Bronchial epithelial cell (primary cell): ENCODE data around the gene RBM47. TPM values are rescaled to one million over a fixed set of nuclear protein-coding genes. Genes with fewer than 3 reads are reported as not detected.

ENCODE experiments used
- DNase-seq: peaks from one replicate; pipeline ENCODE4 v3.0.0-alpha.2; 2010; ENCODE audit warnings: low read depth
- FAIRE-seq: peaks from 2 replicates; lab custom pipeline; 2011; peaks lifted over from hg19 to GRCh38; lab: Jason Lieb, UNC
- H3K27me3 ChIP-seq: 2 replicates; pipeline ENCODE4 v1.5.1; 2011; ENCODE audit warnings: low read length; ENCODE audit not compliant: control insufficient read depth, insufficient read depth
- H3K36me3 ChIP-seq: 2 replicates; pipeline ENCODE4 v1.5.1; 2011; ENCODE audit warnings: low read length; ENCODE audit not compliant: control insufficient read depth, insufficient read depth
- H3K4me3 ChIP-seq: 2 replicates; pipeline ENCODE4 v1.5.1; 2011; ENCODE audit warnings: mild to moderate bottlenecking, low read depth, low read length, control low read depth
- CTCF ChIP-seq: IDR thresholded peaks from 2 replicates; pipeline ENCODE4 v1.5.1; 2011; ENCODE audit warnings: mild to moderate bottlenecking, moderate library complexity, low read length, control low read depth, inconsistent platforms; ENCODE audit not compliant: insufficient read depth, severe bottlenecking
- total RNA-seq: library from RNA; depleted of rRNA; stranded (reverse); fragments of >200 nt; gene quantifications from 2 replicates; pipeline ENCODE4 v1.2.1, GENCODE V29; 2014

The RBM47 gene
- total RNA-seq: 35.0 and 42.9 TPM in 2 replicates

GRCh38 chr4:40629401-40630334, at the start of gene RBM47:
Gene RBM47, minus strand, starts transcription at chr4:40629864. Its CDS starts 190,971 bp downstream, at chr4:40438893.
- no peak for FAIRE-seq

GRCh38 chr4:40678421-40678820, 48.8 kb upstream of the RBM47 start:
- no peaks in the 10 kb centered on the region for H3K27me3 ChIP-seq
- FAIRE-seq (no peak), DNase-seq (peak; percentile 76)
- H3K36me3 ChIP-seq: no peaks in the 10 kb centered on the region
- TF ChIP-seq CTCF: no peak
- H3K4me3 ChIP-seq: no peak overlapping the region

More at GRCh38 chr4:40629401-40630334, at the start of gene RBM47:
- TF ChIP-seq CTCF: peak; percentile 38
- Histone ChIP-seq H3K36me3 (no peaks in the 10 kb centered on the region), H3K4me3 (peak within 1 kb of the TSS; percentile 82), H3K27me3 (no peaks in the 10 kb centered on the region)
- DNase-seq: peak; percentile 84

- Histone ChIP-seq H3K27me3 (no peaks in the 10 kb centered on the region), H3K36me3 (no peaks in the 10 kb centered on the region), H3K4me3 (no peak overlapping the region)
- TF ChIP-seq CTCF: no peak
- FAIRE-seq (no peak), DNase-seq (peak; percentile 47)
Measured at GRCh38 chr4:40675166-40675565, 45.5 kb upstream of the RBM47 start.

- FAIRE-seq (peak; percentile 98), DNase-seq (peak; percentile 100)
- Histone ChIP-seq H3K27me3 (no peaks in the 10 kb centered on the region), H3K4me3 (no peak overlapping the region), H3K36me3 (no peaks in the 10 kb centered on the region)
- no peak for TF ChIP-seq CTCF
Measured at GRCh38 chr4:40672528-40673522, 43.2 kb upstream of the RBM47 start.

- FAIRE-seq (no peak), DNase-seq (no peak)
- TF ChIP-seq CTCF: no peak
- Histone ChIP-seq H3K27me3 (no peaks in the 10 kb centered on the region), H3K4me3 (no peak overlapping the region), H3K36me3 (no peaks in the 10 kb centered on the region)
Measured at GRCh38 chr4:40669504-40669903, 39.8 kb upstream of the RBM47 start.
